ENCODE measurements around the gene PCDHGA8.
"Not testable (repeated sequence)": the region's sequence is repeated elsewhere in the genome, so short reads cannot be mapped to it uniquely, and the experiment has no call there.

Gene PCDHGA8

DNA sequence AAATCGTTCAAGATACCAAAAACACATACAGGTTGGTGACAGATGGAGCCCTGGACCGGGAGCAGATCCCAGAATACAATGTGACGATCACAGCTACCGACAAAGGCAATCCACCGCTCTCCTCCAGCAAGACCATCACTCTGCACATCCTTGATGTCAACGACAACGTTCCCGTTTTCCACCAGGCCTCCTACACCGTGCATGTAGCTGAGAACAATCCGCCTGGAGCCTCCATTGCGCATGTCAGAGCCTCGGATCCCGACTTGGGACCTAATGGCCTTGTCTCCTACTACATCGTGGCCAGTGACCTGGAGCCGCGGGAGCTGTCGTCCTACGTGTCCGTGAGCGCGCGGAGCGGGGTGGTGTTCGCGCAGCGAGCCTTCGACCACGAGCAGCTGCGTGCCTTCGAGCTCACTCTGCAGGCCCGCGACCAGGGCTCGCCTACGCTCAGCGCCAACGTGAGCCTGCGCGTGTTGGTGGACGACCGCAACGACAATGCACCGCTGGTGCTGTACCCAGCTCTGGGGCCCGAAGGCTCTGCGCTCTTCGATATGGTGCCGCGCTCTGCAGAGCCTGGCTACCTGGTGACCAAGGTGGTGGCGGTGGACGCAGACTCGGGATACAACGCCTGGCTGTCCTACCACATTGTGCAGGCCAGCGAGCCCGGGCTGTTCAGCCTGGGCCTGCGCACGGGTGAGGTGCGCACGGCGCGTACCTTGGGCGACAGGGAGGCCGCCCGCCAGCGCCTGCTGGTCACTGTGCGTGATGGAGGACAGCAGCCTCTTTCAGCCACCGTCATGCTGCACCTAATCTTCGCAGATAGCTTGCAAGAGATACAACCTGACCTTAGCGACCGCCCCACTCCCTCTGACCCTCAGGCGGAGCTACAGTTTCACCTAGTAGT, 20.6 kb upstream of the PCDHGA8 start:
- no peak for FAIRE-seq

DNA sequence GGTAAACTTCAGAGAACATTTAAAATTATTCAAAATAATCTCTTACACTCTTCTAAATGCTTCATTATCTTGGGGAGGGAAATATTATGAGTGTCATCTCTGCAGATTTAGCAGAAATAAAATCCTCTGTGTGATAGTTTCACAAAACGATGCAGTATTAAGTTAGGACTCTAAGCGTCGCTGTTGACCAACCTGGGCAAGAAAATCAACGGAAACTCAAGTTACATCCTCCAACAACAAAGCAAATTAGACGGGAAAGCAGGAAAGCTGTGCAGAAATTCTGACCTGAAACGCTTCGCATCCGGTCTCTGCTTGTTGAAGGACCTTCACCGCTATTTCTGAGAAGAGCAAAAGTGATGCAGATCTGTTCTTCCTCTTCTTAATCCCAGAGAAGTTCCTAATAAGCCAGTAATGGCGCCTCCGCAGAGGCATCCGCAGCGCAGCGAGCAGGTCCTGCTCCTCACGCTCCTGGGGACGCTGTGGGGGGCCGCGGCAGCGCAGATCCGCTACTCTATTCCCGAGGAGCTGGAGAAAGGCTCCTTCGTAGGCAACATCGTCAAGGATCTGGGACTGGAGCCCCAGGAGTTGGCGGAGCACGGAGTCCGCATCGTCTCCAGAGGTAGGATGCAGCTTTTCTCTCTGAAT, 18.6 kb upstream of the PCDHGA8 start, which contains the start of gene PCDHGA6:
Gene PCDHGA6, plus strand, starts transcription at position 219 of the 645 bp plus-strand sequence. Its CDS starts 193 bp downstream, at position 412.
- no peak for FAIRE-seq

DNA sequence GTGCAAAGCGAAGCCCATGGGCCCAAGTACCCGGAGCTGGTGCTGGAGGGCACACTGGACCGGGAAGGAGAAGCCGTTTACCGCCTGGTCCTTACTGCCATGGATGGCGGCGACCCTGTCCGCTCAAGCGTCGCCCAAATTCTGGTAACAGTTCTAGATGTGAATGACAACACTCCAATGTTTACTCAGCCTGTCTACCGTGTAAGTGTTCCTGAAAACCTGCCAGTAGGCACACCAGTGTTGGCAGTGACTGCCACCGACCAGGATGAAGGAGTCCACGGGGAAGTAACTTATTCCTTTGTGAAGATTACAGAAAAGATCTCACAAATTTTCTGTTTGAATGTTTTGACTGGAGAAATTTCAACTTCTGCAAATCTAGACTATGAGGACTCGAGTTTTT, 17.8 kb upstream of the PCDHGA8 start:
- FAIRE-seq: no peak

DNA sequence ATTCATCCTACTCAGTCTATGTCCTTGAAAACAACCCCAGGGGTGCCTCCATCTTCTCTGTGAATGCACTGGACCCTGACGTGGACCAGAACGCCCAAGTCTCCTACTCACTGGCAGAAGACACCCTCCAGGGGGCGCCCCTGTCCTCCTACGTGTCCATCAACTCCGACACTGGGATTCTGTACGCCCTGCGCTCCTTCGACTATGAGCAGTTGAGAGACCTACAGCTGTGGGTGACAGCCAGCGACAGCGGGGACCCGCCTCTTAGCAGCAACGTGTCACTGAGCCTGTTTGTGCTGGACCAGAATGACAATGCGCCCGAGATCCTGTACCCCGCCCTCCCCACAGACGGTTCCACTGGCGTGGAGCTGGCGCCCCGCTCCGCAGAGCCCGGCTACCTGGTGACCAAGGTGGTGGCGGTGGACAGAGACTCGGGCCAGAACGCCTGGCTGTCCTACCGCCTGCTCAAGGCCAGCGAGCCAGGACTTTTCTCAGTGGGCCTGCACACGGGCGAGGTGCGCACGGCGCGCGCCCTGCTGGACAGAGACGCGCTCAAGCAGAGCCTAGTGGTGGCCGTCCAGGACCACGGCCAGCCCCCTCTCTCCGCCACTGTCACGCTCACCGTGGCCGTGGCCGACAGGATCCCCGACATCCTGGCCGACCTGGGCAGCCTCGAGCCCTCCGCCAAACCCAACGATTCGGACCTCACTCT, 16.8 kb upstream of the PCDHGA8 start:
- FAIRE-seq: not testable (repeated sequence)

DNA sequence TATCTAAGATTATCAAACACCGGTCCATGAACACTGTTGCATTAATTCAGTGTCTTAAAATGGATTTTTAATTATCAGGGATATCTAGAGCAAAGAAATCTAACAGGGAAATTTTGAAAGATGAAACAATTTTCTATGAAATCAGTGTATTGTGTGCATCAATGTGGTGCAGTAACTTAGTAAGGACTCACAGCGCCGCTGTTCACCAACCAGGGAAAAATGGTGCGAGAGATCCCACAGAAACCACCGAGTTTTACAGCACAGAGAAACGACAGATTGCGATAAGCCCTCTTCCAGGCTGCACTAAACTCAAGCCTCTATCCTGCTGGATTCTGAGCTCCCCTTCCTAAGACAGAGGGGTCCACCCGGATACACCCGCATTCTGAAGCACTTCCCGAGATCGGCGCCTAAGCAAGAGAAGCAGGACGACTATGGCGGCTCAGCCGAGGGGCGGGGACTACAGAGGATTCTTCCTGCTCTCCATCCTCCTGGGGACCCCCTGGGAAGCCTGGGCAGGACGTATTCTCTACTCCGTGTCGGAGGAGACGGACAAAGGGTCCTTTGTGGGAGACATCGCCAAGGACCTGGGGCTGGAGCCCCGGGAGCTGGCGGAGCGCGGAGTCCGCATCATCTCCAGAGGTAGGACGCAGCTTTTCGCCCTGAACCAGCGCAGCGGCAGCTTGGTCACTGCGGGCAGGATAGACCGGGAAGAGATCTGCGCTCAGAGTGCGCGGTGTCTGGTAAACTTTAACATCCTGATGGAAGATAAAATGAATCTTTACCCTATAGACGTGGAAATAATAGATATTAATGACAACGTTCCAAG, 9.8 kb upstream of the PCDHGA8 start, which contains the start of gene PCDHGA7:
Gene PCDHGA7, plus strand, starts transcription at position 274 of the 826 bp plus-strand sequence. Its CDS starts 158 bp downstream, at position 432.
- FAIRE-seq: no peak

DNA sequence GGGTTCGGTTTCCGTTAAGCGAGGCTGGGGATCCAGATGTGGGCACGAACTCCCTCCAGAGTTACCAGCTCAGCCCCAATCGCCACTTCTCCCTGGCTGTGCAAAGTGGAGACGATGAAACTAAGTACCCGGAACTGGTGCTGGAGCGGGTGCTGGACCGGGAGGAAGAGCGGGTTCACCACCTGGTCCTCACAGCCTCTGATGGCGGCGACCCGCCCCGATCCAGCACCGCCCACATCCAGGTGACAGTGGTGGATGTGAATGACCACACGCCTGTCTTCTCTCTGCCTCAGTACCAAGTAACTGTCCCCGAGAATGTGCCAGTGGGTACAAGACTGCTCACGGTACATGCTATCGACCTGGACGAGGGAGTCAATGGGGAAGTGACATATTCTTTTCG, 9.1 kb upstream of the PCDHGA8 start:
- no peak for FAIRE-seq

DNA sequence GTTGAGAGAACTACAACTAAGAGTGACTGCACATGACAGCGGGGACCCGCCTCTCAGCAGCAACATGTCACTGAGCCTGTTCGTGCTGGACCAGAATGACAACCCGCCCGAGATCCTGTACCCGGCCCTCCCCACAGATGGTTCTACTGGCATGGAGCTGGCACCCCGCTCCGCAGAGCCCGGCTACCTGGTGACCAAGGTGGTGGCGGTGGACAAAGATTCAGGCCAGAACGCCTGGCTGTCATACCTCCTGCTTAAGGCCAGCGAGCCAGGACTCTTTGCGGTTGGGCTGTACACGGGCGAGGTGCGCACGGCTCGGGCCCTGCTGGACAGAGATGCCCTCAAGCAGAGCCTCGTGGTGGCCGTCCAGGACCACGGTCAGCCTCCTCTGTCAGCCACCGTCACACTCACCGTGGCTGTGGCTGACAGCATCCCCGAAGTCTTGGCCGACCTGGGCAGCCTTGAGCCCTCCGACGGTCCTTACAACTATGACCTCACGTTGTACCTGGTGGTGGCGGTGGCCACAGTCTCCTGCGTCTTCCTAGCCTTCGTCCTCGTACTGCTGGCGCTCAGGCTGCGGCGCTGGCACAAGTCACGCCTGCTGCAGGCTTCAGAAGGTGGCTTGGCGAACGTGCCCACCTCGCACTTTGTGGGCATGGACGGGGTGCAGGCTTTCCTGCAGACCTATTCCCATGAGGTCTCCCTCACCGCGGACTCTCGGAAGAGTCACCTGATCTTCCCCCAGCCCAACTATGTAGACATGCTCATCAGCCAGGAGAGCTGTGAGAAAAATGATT, 7.8 kb upstream of the PCDHGA8 start:
- no peak for FAIRE-seq

DNA sequence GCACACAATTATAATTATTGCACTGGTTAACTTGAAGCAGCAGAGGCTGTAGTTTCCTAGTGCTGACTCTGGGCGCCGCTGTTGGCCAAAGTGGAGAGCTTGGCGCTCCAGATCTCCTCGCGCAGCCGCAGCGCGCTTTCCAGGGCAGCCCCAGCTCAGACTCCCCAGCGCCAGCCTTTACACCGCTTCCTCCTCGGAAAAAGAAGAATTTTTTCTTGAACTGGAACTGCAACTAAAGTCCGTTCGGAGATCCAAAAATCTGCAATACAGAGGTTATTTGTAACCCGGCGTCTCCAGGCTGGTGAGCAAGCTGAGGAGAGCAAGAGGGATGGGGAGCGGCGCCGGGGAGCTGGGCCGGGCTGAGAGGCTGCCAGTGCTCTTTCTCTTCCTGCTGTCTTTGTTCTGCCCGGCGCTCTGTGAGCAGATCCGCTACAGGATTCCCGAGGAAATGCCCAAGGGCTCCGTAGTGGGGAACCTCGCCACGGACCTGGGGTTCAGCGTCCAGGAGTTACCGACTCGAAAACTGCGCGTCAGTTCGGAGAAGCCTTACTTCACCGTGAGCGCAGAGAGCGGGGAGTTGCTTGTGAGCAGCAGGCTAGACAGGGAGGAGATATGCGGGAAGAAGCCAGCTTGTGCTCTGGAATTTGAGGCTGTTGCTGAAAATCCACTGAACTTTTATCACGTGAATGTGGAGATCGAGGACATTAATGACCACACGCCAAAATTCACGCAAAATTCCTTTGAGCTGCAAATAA, 4.7 kb upstream of the PCDHGA8 start, which contains the start of gene PCDHGB4:
Gene PCDHGB4, plus strand, starts transcription at position 142 of the 755 bp plus-strand sequence. Its CDS starts 187 bp downstream, at position 329.
- not testable (repeated sequence) for FAIRE-seq

DNA sequence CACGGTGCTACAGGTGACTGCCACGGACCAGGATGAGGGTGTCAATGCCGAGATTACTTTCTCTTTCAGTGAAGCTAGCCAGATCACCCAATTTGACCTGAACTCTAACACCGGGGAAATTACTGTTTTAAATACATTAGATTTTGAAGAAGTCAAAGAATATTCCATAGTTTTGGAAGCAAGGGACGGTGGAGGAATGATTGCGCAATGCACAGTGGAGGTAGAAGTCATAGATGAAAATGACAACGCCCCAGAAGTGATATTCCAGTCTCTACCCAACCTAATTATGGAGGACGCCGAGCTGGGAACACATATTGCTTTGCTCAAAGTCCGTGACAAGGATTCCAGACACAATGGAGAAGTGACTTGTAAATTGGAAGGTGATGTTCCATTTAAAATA, 3.8 kb upstream of the PCDHGA8 start:
- no peak for FAIRE-seq

DNA sequence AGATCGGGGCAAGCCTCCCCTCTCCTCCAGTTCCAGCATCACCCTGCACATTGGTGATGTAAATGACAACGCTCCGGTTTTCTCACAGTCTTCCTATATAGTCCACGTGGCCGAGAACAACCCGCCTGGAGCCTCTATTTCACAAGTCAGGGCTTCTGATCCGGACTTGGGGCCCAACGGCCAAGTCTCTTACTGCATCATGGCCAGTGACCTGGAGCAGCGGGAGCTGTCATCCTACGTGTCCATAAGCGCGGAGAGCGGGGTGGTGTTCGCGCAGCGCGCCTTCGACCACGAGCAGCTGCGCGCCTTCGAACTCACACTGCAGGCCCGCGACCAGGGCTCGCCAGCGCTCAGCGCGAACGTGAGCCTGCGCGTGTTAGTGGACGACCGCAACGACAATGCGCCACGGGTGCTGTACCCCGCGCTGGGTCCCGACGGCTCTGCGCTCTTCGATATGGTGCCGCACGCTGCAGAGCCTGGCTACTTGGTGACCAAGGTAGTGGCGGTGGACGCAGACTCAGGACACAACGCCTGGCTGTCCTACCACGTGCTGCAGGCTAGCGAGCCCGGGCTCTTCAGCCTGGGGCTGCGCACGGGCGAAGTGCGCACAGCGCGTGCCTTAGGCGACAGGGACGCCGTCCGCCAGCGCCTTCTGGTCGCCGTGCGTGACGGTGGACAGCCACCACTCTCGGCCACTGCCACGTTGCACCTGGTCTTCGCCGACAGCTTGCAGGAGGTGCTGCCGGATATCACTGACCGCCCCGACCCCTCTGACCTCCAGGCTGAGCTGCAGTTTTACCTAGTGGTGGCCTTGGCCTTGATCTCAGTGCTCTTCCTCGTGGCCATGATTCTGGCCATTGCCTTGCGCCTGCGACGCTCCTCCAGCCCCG, 3.0 kb upstream of the PCDHGA8 start:
- FAIRE-seq: no peak

DNA sequence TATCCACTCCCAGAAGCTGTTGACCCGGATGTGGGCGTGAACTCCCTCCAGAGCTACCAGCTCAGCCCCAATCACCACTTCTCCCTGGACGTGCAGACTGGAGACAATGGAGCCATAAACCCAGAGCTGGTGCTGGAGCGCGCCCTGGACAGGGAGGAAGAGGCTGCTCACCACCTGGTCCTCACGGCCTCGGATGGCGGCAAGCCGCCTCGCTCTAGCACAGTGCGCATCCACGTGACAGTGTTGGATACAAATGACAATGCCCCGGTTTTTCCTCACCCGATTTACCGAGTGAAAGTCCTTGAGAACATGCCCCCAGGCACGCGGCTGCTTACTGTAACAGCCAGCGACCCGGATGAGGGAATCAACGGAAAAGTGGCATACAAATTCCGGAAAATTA, 834 bp downstream of the PCDHGA8 start:
- FAIRE-seq: no peak

DNA sequence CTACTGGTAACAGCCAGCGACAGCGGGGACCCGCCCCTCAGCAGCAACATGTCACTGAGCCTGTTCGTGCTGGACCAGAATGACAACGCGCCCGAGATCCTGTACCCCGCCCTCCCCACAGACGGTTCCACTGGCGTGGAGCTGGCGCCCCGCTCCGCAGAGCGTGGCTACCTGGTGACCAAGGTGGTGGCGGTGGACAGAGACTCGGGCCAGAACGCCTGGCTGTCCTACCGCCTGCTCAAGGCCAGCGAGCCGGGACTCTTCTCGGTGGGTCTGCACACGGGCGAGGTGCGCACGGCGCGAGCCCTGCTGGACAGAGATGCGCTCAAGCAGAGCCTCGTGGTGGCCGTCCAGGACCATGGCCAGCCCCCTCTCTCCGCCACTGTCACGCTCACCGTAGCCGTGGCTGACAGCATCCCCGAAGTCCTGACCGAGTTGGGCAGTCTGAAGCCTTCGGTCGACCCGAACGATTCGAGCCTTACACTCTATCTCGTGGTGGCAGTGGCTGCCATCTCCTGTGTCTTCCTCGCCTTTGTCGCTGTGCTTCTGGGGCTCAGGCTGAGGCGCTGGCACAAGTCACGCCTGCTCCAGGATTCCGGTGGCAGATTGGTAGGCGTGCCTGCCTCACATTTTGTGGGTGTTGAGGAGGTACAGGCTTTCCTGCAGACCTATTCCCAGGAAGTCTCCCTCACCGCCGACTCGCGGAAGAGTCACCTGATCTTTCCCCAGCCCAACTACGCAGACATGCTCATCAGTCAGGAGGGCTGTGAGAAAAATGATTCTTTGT, 2.2 kb downstream of the PCDHGA8 start:
- FAIRE-seq: not testable (repeated sequence)

DNA sequence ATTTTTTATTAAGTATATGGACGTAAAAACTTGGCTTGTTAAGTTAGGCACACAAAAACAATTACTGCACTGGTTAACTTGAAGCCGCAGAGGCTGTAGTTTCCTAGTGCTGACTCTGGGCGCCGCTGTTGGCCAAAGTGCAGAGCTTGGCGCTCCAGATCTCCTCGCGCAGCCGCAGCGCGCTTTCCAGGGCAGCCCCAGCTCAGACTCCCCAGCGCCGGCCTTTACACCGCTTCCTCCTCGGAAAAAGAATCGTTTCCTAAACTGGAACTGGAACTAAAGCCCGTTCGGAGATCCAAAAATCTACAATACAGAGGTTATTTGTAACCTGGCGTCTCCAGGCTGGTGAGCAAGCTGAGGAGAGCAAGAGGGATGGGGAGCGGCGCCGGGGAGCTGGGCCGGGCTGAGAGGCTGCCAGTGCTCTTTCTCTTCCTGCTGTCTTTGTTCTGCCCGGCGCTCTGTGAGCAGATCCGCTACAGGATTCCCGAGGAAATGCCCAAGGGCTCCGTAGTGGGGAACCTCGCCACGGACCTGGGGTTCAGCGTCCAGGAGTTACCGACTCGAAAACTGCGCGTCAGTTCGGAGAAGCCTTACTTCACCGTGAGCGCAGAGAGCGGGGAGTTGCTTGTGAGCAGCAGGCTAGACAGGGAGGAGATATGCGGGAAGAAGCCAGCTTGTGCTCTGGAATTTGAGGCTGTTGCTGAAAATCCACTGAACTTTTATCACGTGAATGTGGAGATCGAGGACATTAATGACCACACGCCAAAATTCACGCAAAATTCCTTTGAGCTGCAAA, 5.5 kb downstream of the PCDHGA8 start, which contains the start of gene PCDHGB5:
Gene PCDHGB5, plus strand, starts transcription at position 192 of the 796 bp plus-strand sequence. Its CDS starts 181 bp downstream, at position 373.
- FAIRE-seq: not testable (repeated sequence)

DNA sequence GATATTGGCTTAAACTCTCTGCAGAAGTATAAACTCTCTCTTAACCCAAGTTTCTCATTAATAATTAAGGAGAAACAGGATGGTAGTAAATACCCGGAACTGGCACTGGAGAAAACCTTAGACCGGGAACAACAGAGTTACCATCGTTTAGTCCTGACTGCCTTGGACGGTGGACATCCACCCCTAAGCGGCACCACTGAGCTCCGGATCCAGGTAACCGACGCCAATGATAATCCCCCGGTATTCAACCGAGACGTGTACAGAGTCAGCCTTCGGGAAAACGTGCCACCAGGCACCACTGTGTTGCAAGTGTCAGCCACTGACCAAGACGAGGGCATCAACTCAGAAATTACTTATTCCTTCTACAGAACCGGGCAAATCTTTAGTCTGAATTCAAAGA, 6.2 kb downstream of the PCDHGA8 start:
- no peak for FAIRE-seq

DNA sequence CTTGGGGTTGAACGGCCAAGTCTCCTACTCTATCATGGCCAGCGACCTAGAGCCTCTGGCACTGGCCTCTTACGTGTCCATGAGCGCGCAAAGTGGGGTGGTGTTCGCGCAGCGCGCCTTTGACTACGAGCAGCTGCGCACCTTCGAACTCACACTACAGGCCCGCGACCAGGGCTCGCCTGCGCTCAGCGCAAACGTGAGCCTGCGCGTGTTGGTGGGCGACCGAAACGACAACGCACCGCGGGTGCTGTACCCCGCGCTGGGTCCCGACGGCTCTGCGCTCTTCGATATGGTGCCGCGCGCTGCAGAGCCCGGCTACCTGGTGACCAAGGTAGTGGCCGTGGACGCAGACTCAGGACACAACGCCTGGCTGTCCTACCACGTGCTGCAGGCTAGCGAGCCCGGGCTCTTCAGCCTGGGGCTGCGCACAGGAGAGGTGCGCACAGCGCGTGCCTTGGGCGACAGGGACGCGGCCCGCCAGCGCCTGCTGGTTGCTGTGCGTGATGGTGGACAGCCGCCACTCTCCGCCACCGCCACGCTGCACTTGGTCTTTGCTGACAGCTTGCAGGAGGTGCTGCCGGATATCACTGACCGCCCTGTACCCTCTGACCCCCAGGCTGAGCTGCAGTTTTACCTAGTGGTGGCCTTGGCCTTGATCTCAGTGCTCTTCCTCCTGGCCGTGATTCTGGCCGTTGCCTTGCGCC, 7.3 kb downstream of the PCDHGA8 start:
- FAIRE-seq: no peak

DNA sequence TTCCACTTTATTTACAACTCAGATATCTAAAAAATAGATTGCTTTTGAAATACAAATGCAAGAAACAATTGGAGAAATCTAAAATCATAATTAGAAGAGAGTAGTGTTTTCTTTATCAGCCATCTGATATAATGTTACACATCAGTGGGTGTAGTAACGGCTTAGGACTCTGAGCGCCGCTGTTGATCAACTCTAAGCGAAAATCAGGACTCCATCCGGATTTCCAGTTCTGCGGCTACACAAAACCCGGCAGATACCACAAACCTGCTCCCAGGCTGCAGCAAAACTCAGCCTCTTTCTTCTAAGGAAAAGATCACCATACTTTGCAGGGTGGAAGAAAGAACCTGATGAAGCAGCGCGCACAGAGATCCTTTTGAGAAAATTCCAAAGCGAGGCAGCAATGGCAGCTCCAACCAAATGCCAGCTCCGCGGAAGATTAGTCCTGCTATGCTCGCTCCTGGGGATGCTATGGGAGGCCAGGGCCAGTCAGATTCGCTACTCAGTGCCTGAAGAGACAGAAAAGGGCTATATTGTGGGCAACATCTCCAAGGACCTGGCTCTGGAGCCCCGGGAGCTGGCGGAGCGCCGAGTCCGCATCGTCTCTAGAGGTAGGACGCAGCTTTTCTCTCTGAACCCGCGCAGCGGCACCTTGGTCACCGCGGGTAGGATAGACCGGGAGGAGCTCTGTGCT, 10.3 kb downstream of the PCDHGA8 start, which contains the start of gene PCDHGA9:
Gene PCDHGA9, plus strand, starts transcription at position 226 of the 691 bp plus-strand sequence. Its CDS starts 175 bp downstream, at position 401.
- FAIRE-seq: no peak

All from A204.1 (cell line).